Raji (cell line): ENCODE data around the gene ABCC9.

Source experiments
- POLR2A ChIP-seq: IDR thresholded peaks from 2 replicates; pipeline ENCODE4 v1.6.1; 2011; ENCODE audit warnings: low read depth, low read length, control low read depth; ENCODE audit not compliant: insufficient read depth

The ABCC9 gene

GRCh38 chr12:21774358-21775132, 166.7 kb downstream of the ABCC9 start, which contains the start of gene KCNJ8:
TSS of gene KCNJ8 (minus strand) at chr12:21774706. CDS start at chr12:21773616, 1,090 bp downstream.
- no peak for TF ChIP-seq POLR2A

- no peak for TF ChIP-seq POLR2A
Observed at GRCh38 chr12:21773806-21774205, 167.4 kb downstream of the ABCC9 start.

- no peak for TF ChIP-seq POLR2A
Observed at GRCh38 chr12:21773263-21773741, 167.9 kb downstream of the ABCC9 start.

DNA sequence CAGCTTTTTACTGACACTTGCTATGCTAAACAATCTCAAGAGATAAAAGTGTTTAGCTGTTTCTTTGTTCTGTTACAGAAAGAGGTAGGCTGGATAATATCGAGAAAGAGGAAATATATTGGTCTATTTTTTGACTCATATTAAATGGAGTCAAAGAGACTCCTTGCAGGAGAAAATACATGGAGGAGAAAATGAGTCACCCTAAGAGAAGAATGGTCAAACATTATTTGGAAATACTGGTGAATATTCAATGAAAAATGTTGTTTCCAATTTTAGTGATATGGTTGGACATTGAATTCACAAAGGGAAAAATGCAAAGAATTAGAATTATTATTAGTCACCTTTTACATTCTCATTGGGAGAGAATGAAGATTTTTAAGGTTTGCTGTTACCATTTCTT, 169.9 kb downstream of the ABCC9 start:
- no peak for TF ChIP-seq POLR2A

- no peak for TF ChIP-seq POLR2A
Observed at GRCh38 chr12:21769307-21769706, 171.9 kb downstream of the ABCC9 start.

DNA sequence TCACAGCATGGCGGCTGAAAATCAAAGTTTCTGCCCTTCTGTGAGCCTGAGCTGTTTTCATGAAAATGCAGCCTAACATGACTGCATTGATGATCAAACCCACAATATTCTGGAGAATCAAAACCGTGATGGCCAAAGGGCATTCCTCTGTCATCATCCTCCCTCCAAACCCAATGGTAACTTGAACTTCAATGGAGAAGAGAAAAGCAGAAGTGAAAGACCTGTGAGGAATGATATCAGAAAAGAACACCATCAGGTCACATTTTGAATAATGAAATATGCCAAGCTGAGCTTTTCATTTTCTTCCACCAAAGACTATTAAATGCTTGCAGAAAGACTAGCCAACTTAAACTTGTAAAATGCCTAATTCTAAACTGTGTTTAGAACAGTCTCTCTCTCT, 174.8 kb downstream of the ABCC9 start:
- no peak for TF ChIP-seq POLR2A

- no peak for TF ChIP-seq POLR2A
Observed at GRCh38 chr12:21764950-21765349, 176.3 kb downstream of the ABCC9 start.

DNA sequence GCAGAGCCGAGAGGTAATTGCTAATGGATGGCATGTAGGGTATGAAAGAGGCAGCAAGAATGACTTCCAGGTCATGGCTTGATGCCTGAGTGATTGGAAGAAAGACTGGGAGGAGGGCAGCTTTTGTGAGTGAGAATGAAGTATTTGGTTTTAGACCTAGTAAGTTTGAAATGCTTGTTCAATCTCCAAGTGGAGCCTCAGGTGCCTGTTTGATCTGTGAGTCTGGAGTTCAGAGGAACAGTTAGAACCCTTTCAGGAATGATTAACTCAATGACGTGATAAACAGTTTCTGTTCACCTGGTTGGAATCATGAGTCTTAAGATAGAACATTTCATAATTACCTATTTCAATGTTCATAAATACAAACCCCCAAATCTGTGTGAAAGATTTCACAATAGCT, 177.2 kb downstream of the ABCC9 start:
- TF ChIP-seq POLR2A, result no peak

DNA sequence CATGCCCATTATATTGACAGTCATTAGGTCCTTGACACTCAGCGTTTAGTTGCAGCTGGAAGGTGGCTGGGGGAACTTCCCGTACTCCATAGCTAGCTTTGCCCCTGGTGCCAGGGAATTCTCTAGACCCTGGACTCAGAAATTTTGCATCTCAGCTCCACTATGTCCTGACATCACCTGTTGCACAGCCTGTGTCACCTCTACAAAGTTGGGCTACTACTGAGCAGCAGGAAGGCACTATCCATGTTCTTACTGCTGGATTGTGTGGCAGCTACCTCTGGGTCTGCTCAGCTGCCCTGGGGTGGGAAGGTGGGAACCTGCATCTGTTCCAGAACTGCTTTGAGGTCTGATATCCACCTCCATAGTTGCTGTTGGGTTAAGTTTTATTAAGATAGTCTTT, 177.7 kb downstream of the ABCC9 start:
- no peak for TF ChIP-seq POLR2A

GRCh38 chr12:21759737-21760136, 181.5 kb downstream of the ABCC9 start:
- no peak for TF ChIP-seq POLR2A

DNA sequence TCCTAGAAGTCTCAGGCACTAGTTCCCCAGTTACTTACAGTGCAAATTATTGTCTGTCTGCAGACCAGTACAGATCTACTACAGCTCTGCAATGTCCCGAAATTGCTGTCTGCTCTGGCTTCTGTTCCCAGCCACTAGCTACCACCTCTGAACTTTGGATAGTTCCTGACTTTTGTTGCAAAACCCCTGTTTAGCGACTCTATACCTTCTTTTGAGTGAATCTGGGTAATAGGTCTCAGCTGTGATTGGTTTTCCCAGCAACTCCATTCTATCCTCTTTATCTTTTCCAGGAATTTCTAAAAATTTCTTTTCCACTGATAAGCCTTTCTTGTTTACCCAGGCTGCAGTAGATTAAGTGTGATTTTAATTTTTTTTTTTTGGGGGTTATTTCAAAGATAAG, 183.5 kb downstream of the ABCC9 start:
- no peak for TF ChIP-seq POLR2A

GRCh38 chr12:21756699-21757098, 184.5 kb downstream of the ABCC9 start:
- TF ChIP-seq POLR2A, result no peak

- TF ChIP-seq POLR2A, result no peak
Observed at GRCh38 chr12:21751517-21751916, 189.7 kb downstream of the ABCC9 start.
